T-cell (primary cell): ENCODE data around the gene NCBP1. TPM values are rescaled to one million over a fixed set of nuclear protein-coding genes. Genes with fewer than 3 reads are reported as not detected.
"Not testable (repeated sequence)": the region's sequence is repeated elsewhere in the genome, so short reads cannot be mapped to it uniquely, and the experiment has no call there.

Experiments
- ATAC-seq, 4 experiments: fragments of 200-7000 bp in 3 of 4; fragments of 150-1000 bp in 1 of 4; cut with Tn5 transposase; replicated peaks in 1 of 4; 1 replicate in 3 of 4; 2 replicates in 1 of 4; pipeline ENCODE4 v1.10.0; 2021; ENCODE audit warnings: moderate library complexity in 3 of 4, mild to moderate bottlenecking in 2 of 4, moderate number of reproducible peaks in 1 of 4
- CTCF ChIA-PET, 2 donors: fragments of 300-600 bp; sonication (Branson Sonifier 250); formaldehyde crosslinking; loops; one replicate each; lab custom pipeline; 2022; ENCODE audit warnings: antibody characterized with exemption in 2 of 2; lab: Charles Lee
- POLR2A ChIA-PET, 2 donors: fragments of 300-600 bp; sonication (Branson Sonifier 250); formaldehyde crosslinking; loops; one replicate each; lab custom pipeline; 2022; ENCODE audit warnings: antibody characterized with exemption in 2 of 2; lab: Charles Lee
- DNase-seq, 35 experiments: peaks; one replicate each; pipeline versions ENCODE4 v3.0.0 to v3.0.0-alpha.2; 2013 to 2023
- H3K27ac ChIP-seq: one replicate; pipeline ENCODE4 v1.5.1; 2013; ENCODE audit warnings: low read length
- H3K27me3 ChIP-seq, 2 experiments: replicated peaks in 1 of 2; 1 replicate in 1 of 2; 2 replicates in 1 of 2; pipeline versions ENCODE4 v1.6.1 to v1.7.0; 2013; ENCODE audit warnings: low read length in 1 of 2, mixed read lengths in 1 of 2; ENCODE audit not compliant: control insufficient read depth in 2 of 2, insufficient read depth in 2 of 2; ENCODE audit errors: extremely low read depth in 1 of 2
- H3K36me3 ChIP-seq, 2 donors: 1 replicate in 1 of 2; 2 replicates in 1 of 2; pipeline versions ENCODE4 v1.6.1 to v1.7.0; 2013; ENCODE audit warnings: low read length in 1 of 2; ENCODE audit not compliant: control insufficient read depth in 2 of 2, insufficient read depth in 1 of 2; ENCODE audit errors: extremely low read depth in 1 of 2
- H3K4me1 ChIP-seq, 2 experiments: 1 replicate in 1 of 2; 2 replicates in 1 of 2; pipeline versions ENCODE4 v1.6.1 to v1.7.0; 2013; ENCODE audit warnings: low read length in 2 of 2, mixed read lengths in 1 of 2; ENCODE audit not compliant: insufficient read depth in 2 of 2, control insufficient read depth in 1 of 2; ENCODE audit errors: extremely low read depth in 1 of 2
- H3K4me3 ChIP-seq, 2 donors: 1 replicate in 1 of 2; 2 replicates in 1 of 2; pipeline versions ENCODE4 v1.5.1 to v1.7.0; 2013; ENCODE audit warnings: mild to moderate bottlenecking in 2 of 2, low read length in 1 of 2, moderate library complexity in 1 of 2; ENCODE audit not compliant: control insufficient read depth in 1 of 2; ENCODE audit errors: extremely low read depth in 1 of 2
- H3K9me3 ChIP-seq: 2 replicates; pipeline ENCODE4 v1.7.0; 2013
- H3K27ac Mint-ChIP-seq, 2 donors: one replicate each; pipeline ENCODE4 v1.8.0; 2020 to 2021; ENCODE audit warnings: mild to moderate bottlenecking in 2 of 2, mixed read lengths in 2 of 2
- H3K27me3 Mint-ChIP-seq, 2 donors: one replicate each; pipeline ENCODE4 v1.8.0; 2021 to 2022; ENCODE audit warnings: mixed read lengths in 2 of 2
- H3K36me3 Mint-ChIP-seq: one replicate; pipeline ENCODE4 v1.8.0; 2021; ENCODE audit warnings: mixed read lengths
- H3K4me1 Mint-ChIP-seq, 3 donors: one replicate each; pipeline ENCODE4 v1.8.0; 2020 to 2022; ENCODE audit warnings: mixed read lengths in 3 of 3, mild to moderate bottlenecking in 1 of 3
- H3K4me3 Mint-ChIP-seq, 3 donors: one replicate each; pipeline ENCODE4 v1.8.0; 2020 to 2022; ENCODE audit warnings: mild to moderate bottlenecking in 3 of 3, mixed read lengths in 3 of 3, moderate library complexity in 3 of 3
- H3K9me3 Mint-ChIP-seq, 3 donors: one replicate each; pipeline ENCODE4 v1.8.0; 2020 to 2022; ENCODE audit warnings: mixed read lengths in 3 of 3
- WGBS: methylation state at CpG from one replicate; pipeline ENCODE4 v1.1.5; 2013; ENCODE audit warnings: missing lambda C conversion rate; ENCODE audit not compliant: insufficient coverage; 5-methylcytosine and 5-hydroxymethylcytosine counted together
- total RNA-seq, 35 experiments: library from RNA in 6 of 35; stranded (reverse) in 6 of 35; fragments of 120-200 nt in 1 of 35; gene quantifications; one replicate each; pipeline versions ENCODE4 v1.2.1 to v1.2.4 and lab custom pipeline; 2013 to 2026

Gene NCBP1
- total RNA-seq, 5 donors from 2014 or later (not counting 1 experiment from before 2014, with no cell fraction given), result 31.9 to 38.7 (median 33.8) TPM

- no peaks in the 10 kb centered on the region for H3K36me3 Mint-ChIP-seq
- H3K9me3 Mint-ChIP-seq, result no peaks in the 10 kb centered on the region
- peak overlapping the region in 1 of 3 donors; percentile 91 for H3K4me3 Mint-ChIP-seq
- Histone ChIP-seq H3K9me3 (no peaks in the 10 kb centered on the region), H3K27me3 (peaks cover 0 to 5% of the 10 kb centered on the region in 2 experiments), H3K27ac (no peak overlapping the region), H3K4me3 (no peak overlapping the region), H3K36me3 (no peaks in the 10 kb centered on the region), H3K4me1 (peaks cover 14 to 30% of the 10 kb centered on the region in 2 experiments)
- ChIA-PET CTCF (no interaction called here), POLR2A (interaction anchor here in 1 of 2 donors (0.6 kb wide), 1 partner anchor 15 kb away, joined by 3 read pairs; no protein-coding TSS in a partner anchor)
- no peak for ATAC-seq
- peak overlapping the region in 1 of 2 donors; percentile 98 for H3K27ac Mint-ChIP-seq
- DNase-seq, result no peak
- peaks cover 0 to 7% of the 10 kb centered on the region in 2 donors for H3K27me3 Mint-ChIP-seq
- WGBS, result 96% methylated on average over 14 of the region's 14 CpGs
- peaks cover 50 to 55% (median 54%) of the 10 kb centered on the region in 3 donors for H3K4me1 Mint-ChIP-seq
Observed at GRCh38 chr9:97698865-97699264, 65.2 kb downstream of the NCBP1 start.

- 70% methylated on average over 4 of the region's 13 CpGs for WGBS
- Mint-ChIP-seq H3K27ac (peak overlapping the region; percentile 39 to 59), H3K4me3 (peak overlapping the region; percentile 21 to 91 (median 28)), H3K4me1 (peaks cover 50 to 54% (median 50%) of the 10 kb centered on the region in 3 donors)
- H3K27me3 ChIP-seq, H3K4me3 ChIP-seq, CTCF ChIA-PET, H3K27ac ChIP-seq, H3K9me3 Mint-ChIP-seq, H3K36me3 Mint-ChIP-seq, DNase-seq, H3K9me3 ChIP-seq, H3K36me3 ChIP-seq, H3K27me3 Mint-ChIP-seq, ATAC-seq: not testable (repeated sequence)
- POLR2A ChIA-PET, result interaction anchor here in 1 of 2 donors (0.9 kb wide), 1 partner anchor 66 kb away, joined by 5 read pairs; the partner anchor contains the start of gene NCBP1
- H3K4me1 ChIP-seq, result peaks cover 14 to 27% of the 10 kb centered on the region in 2 experiments
Observed at GRCh38 chr9:97699281-97699680, 65.7 kb downstream of the NCBP1 start.

DNA sequence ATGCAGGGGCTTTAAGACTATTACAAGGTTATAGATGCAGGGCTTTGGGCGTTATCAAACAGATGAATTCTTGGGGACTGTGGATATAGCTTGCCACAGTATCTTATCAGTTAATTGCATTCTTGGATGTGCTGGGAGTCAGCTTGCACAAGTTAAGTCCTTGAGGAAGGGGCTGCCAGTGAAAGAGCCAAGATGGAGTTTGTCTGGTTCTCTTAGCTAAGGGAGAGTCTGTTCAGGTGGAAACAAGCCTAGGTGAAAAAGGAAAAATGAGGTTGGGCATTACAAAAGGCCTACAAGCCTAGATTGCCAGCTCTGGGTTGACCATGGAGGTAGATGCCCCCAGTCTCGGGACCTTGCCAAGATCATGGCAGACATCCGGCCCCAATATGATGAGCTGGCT, 66.2 kb downstream of the NCBP1 start:
- Mint-ChIP-seq H3K27ac (peak overlapping the region in 1 of 2 donors; percentile 51), H3K4me1 (peaks cover 45 to 54% (median 50%) of the 10 kb centered on the region in 3 donors), H3K4me3 (peak overlapping the region in 1 of 3 donors; percentile 91)
- not testable (repeated sequence) for H3K27me3 ChIP-seq, H3K36me3 ChIP-seq, H3K27ac ChIP-seq, H3K36me3 Mint-ChIP-seq, ATAC-seq, H3K9me3 Mint-ChIP-seq, DNase-seq, H3K4me3 ChIP-seq, H3K9me3 ChIP-seq, H3K27me3 Mint-ChIP-seq
- POLR2A ChIA-PET, result interaction anchor here (0.6 to 0.9 kb wide), 2 partner anchors 66 to 293 kb away, joined by 3 to 5 read pairs; partner anchors contain the start of gene NCBP1 (in 1 of the 2)
- peaks cover 16 to 21% of the 10 kb centered on the region in 2 experiments for H3K4me1 ChIP-seq
- CTCF ChIA-PET, result interaction anchor here in 1 of 2 donors (0.6 kb wide), 1 partner anchor 199 kb away, joined by 7 read pairs; no protein-coding TSS in a partner anchor
- 100% methylated on average over 2 of the region's 3 CpGs for WGBS

- H3K27ac ChIP-seq, result peak overlapping the region; percentile 35
- H3K27me3 Mint-ChIP-seq, result peaks cover 4 to 15% of the 10 kb centered on the region in 2 donors
- H3K4me3 Mint-ChIP-seq, result peak overlapping the region in 1 of 3 donors; percentile 42
- peak overlapping the region; percentile 82 to 93 for H3K27ac Mint-ChIP-seq
- DNase-seq (peak in 1 of 35 experiments; percentile 14), ATAC-seq (peak in 2 of 4 experiments; percentile 30 to 82)
- no peaks in the 10 kb centered on the region for H3K9me3 ChIP-seq
- H3K4me1 Mint-ChIP-seq, result peaks cover 16 to 42% (median 33%) of the 10 kb centered on the region in 3 donors
- H3K27me3 ChIP-seq, result peaks cover 0 to 8% of the 10 kb centered on the region in 2 experiments
- no peaks in the 10 kb centered on the region for H3K36me3 Mint-ChIP-seq
- H3K4me3 ChIP-seq, result no peak overlapping the region
- no peaks in the 10 kb centered on the region for H3K9me3 Mint-ChIP-seq
- CTCF ChIA-PET, result interaction anchor here in 1 of 2 donors (0.7 kb wide), 1 partner anchor 139 kb away, joined by 3 read pairs; no protein-coding TSS in a partner anchor
- H3K4me1 ChIP-seq, result peaks cover 0 to 11% of the 10 kb centered on the region in 2 experiments
- H3K36me3 ChIP-seq, result no peaks in the 10 kb centered on the region
- 66% methylated on average over 4 of the region's 11 CpGs for WGBS
- POLR2A ChIA-PET, result interaction anchor here in 1 of 2 donors (0.7 kb wide), 1 partner anchor 407 kb away, joined by 3 read pairs; no protein-coding TSS in a partner anchor
Observed at GRCh38 chr9:97703437-97704344, 70.1 kb downstream of the NCBP1 start.

GRCh38 chr9:97704345-97704677, 70.7 kb downstream of the NCBP1 start:
- Mint-ChIP-seq H3K27me3 (peaks cover 6 to 18% of the 10 kb centered on the region in 2 donors), H3K4me3 (no peak overlapping the region), H3K4me1 (peaks cover 10 to 38% (median 29%) of the 10 kb centered on the region in 3 donors), H3K27ac (peak overlapping the region; percentile 82 to 93), H3K36me3 (no peaks in the 10 kb centered on the region), H3K9me3 (no peaks in the 10 kb centered on the region)
- H3K36me3 ChIP-seq, result no peaks in the 10 kb centered on the region
- H3K4me3 ChIP-seq, result no peak overlapping the region
- CTCF ChIA-PET, result no interaction called here
- H3K9me3 ChIP-seq, result no peaks in the 10 kb centered on the region
- 67% methylated on average over 1 of the region's 3 CpGs for WGBS
- POLR2A ChIA-PET, result interaction anchor here in 1 of 2 donors (0.7 kb wide), 1 partner anchor 406 kb away, joined by 3 read pairs; no protein-coding TSS in a partner anchor
- H3K27me3 ChIP-seq, result peaks cover 0 to 12% of the 10 kb centered on the region in 2 experiments
- ATAC-seq, result no peak
- peaks cover 0 to 11% of the 10 kb centered on the region in 2 experiments for H3K4me1 ChIP-seq
- H3K27ac ChIP-seq, result no peak overlapping the region
- no peak for DNase-seq

DNA sequence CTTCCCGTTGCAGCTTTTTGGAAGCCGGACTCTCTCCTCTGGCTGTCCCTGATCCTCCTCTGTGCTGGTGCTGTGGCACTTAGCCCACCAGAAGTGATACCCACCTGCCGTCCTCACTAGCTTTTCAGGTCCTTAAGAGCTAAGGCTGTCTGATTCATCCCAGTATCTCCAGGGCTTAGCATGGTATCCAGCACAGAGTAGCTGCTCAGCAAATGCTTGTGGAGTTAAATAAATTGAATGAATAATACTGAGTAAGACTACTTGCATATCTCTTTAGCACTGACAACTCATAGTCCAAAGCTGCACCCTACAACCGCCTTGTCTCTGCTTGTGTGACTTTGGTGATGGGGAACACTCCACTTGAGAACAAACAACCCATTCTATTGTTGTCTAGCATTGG, 71.2 kb downstream of the NCBP1 start:
- H3K4me3 ChIP-seq, result no peak overlapping the region
- DNase-seq (no peak), ATAC-seq (no peak)
- ChIA-PET CTCF (interaction anchor here in 1 of 2 donors (1.5 kb wide), 1 partner anchor 8 kb away, joined by 8 read pairs; the partner anchor contains the start of gene XPA), POLR2A (interaction anchor here in 1 of 2 donors (0.5 kb wide), 1 partner anchor 60 kb away, joined by 3 read pairs; no protein-coding TSS in a partner anchor)
- Mint-ChIP-seq H3K36me3 (no peaks in the 10 kb centered on the region), H3K9me3 (no peaks in the 10 kb centered on the region), H3K4me1 (peaks cover 6 to 33% (median 27%) of the 10 kb centered on the region in 3 donors), H3K27ac (no peak overlapping the region), H3K4me3 (no peak overlapping the region), H3K27me3 (peaks cover 7 to 18% of the 10 kb centered on the region in 2 donors)
- H3K36me3 ChIP-seq, result no peaks in the 10 kb centered on the region
- 90% methylated on average over 3 of the region's 4 CpGs for WGBS
- H3K27ac ChIP-seq, result no peak overlapping the region
- no peaks in the 10 kb centered on the region for H3K9me3 ChIP-seq
- peaks cover 0 to 11% of the 10 kb centered on the region in 2 experiments for H3K4me1 ChIP-seq
- peaks cover 0 to 17% of the 10 kb centered on the region in 2 experiments for H3K27me3 ChIP-seq
